HEK293 (cell line): ENCODE results near the gene CD81.
A peak's percentile ranks its signal among the peaks of the same experiment; 100 is the strongest.

Experiments
- CTCF ChIA-PET: fragments of 350-600 bp; formaldehyde crosslinking; extraction: SDS; loops from one replicate; lab custom pipeline; 2021; ENCODE audit warnings: antibody characterized with exemption; lab: Yijun Ruan, JAX
- POLR2A ChIA-PET: fragments of 300-600 bp; formaldehyde crosslinking; extraction: SDS; loops from one replicate; lab custom pipeline; 2020; ENCODE audit warnings: antibody characterized with exemption, inconsistent platforms; lab: Yijun Ruan, JAX
- H3K27ac ChIP-seq: fragments of 200-500 bp; sonication (Bioruptor generic); 2 replicates; pipeline ENCODE4 v1.5.1; 2014; ENCODE audit warnings: low read depth, low read length, control low read depth, inconsistent platforms; ENCODE audit errors: extremely low read depth
- H3K36me3 ChIP-seq, 2 experiments: fragments of 200-500 bp in 1 of 2; sonication (Bioruptor generic) in 1 of 2; 1 replicate in 1 of 2; 2 replicates in 1 of 2; pipeline ENCODE4 v1.5.1; 2014 to 2017; ENCODE audit warnings: inconsistent platforms in 2 of 2, low read length in 2 of 2; ENCODE audit not compliant: control insufficient read depth in 2 of 2, insufficient read depth in 1 of 2
- H3K4me1 ChIP-seq: fragments of 200-500 bp; sonication (Bioruptor generic); 2 replicates; pipeline ENCODE4 v1.5.1; 2014; ENCODE audit warnings: mild to moderate bottlenecking, low read length, inconsistent platforms; ENCODE audit not compliant: control insufficient read depth, insufficient read depth
- H3K4me3 ChIP-seq: 2 replicates; pipeline ENCODE4 v1.5.1; 2011; ENCODE audit warnings: low read depth, mild to moderate bottlenecking, control low read depth, low read length, moderate library complexity
- H3K9me3 ChIP-seq: fragments of 200-500 bp; sonication (Bioruptor generic); 2 replicates; pipeline ENCODE4 v1.5.1; 2014; ENCODE audit warnings: low read depth, low read length, inconsistent platforms; ENCODE audit not compliant: control insufficient read depth, insufficient read depth
- HOXC10 ChIP-seq: sonication (generic); formaldehyde crosslinking; IDR thresholded peaks from 2 replicates; pipeline ENCODE4 v1.8.1; 2023; ENCODE audit warnings: mild to moderate bottlenecking, missing genetic modification reagents
- SETDB1 ChIP-seq: IDR thresholded peaks from one replicate; pipeline ENCODE4 v1.6.1; 2017; ENCODE audit warnings: mild to moderate bottlenecking, low read length, moderate library complexity, mixed read lengths; ENCODE audit not compliant: insufficient read length
- ZNF140 ChIP-seq: fragments of 450-650 bp; formaldehyde crosslinking; IDR thresholded peaks from 2 replicates; pipeline ENCODE4 v1.5.1; 2016; ENCODE audit warnings: missing biosample characterization, missing genetic modification characterization
- ZNF433 ChIP-seq: fragments of 450-650 bp; formaldehyde crosslinking; IDR thresholded peaks from 2 replicates; pipeline ENCODE4 v1.5.1; 2016; ENCODE audit warnings: missing biosample characterization, missing genetic modification characterization, low read depth
- ZNF624 ChIP-seq: fragments of 450-650 bp; formaldehyde crosslinking; IDR thresholded peaks from 2 replicates; pipeline ENCODE4 v1.5.1; 2017; ENCODE audit warnings: missing biosample characterization, missing genetic modification characterization
- ZNF776 ChIP-seq: fragments of 450-650 bp; formaldehyde crosslinking; IDR thresholded peaks from 2 replicates; pipeline ENCODE4 v1.5.0; 2017; ENCODE audit warnings: missing biosample characterization, missing genetic modification characterization, borderline replicate concordance
- TF ChIP-seq, protein P1 (sequence below): fragments of 450-650 bp; formaldehyde crosslinking; optimal IDR thresholded peaks from 2 replicates; pipeline ENCODE3; 2016; ENCODE audit warnings: missing biosample characterization, mild to moderate bottlenecking, missing genetic modification characterization
- TF ChIP-seq, protein P2 (sequence below): fragments of 450-650 bp; IDR thresholded peaks from 2 replicates; pipeline ENCODE4 v1.5.1; 2018; ENCODE audit warnings: missing biosample characterization, missing genetic modification characterization
- TF ChIP-seq, protein P3 (sequence below): fragments of 450-650 bp; formaldehyde crosslinking; IDR thresholded peaks from 2 replicates; pipeline ENCODE4 v1.5.1; 2017; ENCODE audit warnings: missing biosample characterization, missing genetic modification characterization

The CD81 gene

DNA sequence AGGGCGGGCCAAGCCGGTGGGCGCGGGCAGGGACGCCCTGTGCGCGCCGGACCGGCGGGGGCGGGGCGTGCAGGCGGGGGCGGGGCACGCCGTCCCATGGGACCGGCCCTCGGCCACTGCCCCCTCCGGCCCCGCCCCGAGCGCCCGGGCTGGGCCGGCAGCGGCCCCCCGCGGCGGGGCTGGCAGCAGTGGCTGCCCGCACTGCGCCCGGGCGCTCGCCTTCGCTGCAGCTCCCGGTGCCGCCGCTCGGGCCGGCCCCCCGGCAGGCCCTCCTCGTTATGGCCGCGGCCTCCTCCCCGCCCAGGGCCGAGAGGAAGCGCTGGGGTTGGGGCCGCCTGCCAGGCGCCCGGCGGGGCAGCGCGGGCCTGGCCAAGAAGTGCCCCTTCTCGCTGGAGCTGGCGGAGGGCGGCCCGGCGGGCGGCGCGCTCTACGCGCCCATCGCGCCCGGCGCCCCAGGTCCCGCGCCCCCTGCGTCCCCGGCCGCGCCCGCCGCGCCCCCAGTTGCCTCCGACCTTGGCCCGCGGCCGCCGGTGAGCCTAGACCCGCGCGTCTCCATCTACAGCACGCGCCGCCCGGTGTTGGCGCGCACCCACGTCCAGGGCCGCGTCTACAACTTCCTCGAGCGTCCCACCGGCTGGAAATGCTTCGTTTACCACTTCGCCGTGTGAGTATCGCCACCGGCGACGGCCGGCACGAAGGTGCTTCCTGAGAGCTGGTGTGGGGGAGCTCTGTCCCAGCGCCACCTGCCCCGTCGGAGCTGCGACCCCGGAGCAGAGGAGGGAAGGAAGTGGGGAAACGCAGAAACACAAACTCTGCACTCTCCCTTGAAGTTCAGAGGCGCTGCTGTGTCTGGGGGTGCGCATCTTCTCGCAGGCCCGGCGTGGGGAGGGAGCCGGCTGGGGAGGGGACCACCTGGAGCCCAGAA lies 68.0 kb downstream of the CD81 start, which contains the start of gene KCNQ1:
Gene KCNQ1 (plus strand): TSS at position 188 of the 925 bp plus-strand sequence. CDS start 91 bp downstream, at position 279.
- ChIA-PET POLR2A (interaction anchor here (0.5 to 1.5 kb wide), 2 partner anchors 67 to 475 kb away, joined by 4 to 9 read pairs; no protein-coding TSS in a partner anchor), CTCF (no interaction called here)
- no peak within 1 kb of the TSS; the same call in 1 of the 2 replicates for H3K27ac ChIP-seq
- no peak for TF ChIP-seq ZNF140
- 0 out of 2 replicates have a peak, but pooled peaks have one; percentile 60 for TF ChIP-seq HOXC10 (CRISPR knock-in tag)
- TF ChIP-seq, protein P1, sequence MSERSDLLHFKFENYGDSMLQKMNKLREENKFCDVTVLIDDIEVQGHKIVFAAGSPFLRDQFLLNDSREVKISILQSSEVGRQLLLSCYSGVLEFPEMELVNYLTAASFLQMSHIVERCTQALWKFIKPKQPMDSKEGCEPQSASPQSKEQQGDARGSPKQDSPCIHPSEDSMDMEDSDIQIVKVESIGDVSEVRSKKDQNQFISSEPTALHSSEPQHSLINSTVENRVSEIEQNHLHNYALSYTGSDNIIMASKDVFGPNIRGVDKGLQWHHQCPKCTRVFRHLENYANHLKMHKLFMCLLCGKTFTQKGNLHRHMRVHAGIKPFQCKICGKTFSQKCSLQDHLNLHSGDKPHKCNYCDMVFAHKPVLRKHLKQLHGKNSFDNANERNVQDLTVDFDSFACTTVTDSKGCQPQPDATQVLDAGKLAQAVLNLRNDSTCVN (tag by site-specific recombination), result peak; percentile 39
- no peak for TF ChIP-seq ZNF776 (tag by site-specific recombination)
- H3K36me3 ChIP-seq, result no peaks in the 10 kb centered on the region
- no peaks in the 10 kb centered on the region for H3K4me1 ChIP-seq
- H3K9me3 ChIP-seq, result no peaks in the 10 kb centered on the region
- H3K4me3 ChIP-seq, result peak within 1 kb of the TSS; percentile 40

DNA sequence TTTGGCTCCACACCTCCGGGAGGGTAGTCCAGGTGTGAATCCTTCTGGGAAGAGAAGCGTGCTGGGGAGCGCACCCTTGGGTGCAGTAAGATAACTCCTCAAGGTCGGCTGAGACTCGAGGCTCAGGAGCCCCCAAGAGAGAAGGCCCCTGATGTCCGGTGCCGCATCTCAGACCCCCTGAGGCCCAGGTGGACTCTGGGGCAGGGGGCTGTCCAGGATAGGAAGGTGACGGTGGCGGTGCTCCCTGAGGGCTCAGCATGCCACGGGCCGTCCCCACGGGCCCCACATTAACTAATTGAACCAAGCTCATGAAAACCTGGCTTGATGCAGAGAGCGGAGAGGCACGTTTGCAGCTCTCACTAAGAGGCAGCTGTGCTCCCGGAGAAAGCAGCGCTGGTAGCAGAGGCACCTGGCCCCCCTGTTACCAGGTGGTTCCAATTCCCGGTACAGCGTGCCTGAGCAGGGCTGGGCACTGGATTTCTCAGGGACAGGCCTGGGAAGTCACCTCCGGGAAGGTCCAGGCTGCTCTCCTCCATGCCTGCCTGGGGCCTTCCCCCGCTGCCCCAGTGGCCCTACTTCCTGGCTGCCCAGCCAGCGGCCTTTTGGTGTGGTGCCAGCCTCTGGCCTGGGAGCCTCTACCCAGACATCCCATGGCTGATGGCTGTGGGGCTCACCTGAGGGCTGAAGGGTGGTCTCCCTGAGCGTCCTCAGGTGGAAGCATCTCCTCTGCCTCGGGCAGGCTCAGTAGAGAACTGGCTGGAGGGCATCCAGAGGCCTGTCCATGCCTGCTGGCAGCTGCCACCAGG lies 68.8 kb downstream of the CD81 start:
- Histone ChIP-seq H3K9me3 (no peaks in the 10 kb centered on the region), H3K4me3 (no peak overlapping the region), H3K27ac (no peak overlapping the region), H3K36me3 (no peaks in the 10 kb centered on the region), H3K4me1 (no peaks in the 10 kb centered on the region)
- POLR2A ChIA-PET, result interaction anchor here (0.5 to 1.5 kb wide), 2 partner anchors 68 to 474 kb away, joined by 4 to 9 read pairs; no protein-coding TSS in a partner anchor
- no peak for TF ChIP-seq ZNF624 (tag by site-specific recombination)
- no peak for TF ChIP-seq SETDB1
- TF ChIP-seq ZNF433 (tag by site-specific recombination), result no peak
- CTCF ChIA-PET, result interaction anchor here (0.6 kb wide), 2 partner anchors 172 to 564 kb away, joined by 3 read pairs; no protein-coding TSS in a partner anchor

DNA sequence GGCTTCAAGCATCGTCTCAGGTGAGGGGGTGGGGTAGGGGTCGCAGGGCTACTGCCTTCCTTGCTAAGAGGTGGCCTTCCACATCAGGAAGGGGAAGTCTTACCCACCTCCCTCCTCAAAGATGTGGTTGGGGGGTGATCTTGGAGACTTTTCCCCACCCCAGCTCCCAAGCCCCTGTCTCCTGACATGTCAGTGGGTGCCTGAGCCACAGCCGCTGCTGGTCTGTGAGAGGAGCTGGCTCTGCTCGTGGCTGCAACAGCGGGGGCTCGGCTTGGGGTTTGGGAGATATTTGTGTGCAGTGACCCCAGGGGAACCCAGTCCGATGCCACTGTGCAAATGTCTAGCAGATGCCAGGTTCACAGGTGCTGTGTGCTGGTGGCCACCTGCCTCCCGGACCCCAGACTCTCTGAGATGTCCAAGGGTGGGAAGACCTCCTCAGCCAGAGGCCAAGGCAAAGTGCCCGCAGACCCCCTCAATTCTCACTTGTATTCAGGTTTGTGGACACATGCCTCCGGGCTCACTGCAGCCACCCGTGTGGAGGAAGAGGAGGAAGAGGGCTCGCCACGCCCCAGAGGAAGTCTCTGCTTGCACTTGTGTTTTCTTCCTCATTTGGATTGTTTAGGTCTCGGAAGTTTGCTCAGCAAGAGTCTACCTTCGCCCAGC lies 69.6 kb downstream of the CD81 start:
- Histone ChIP-seq H3K4me3 (no peak overlapping the region), H3K4me1 (no peaks in the 10 kb centered on the region), H3K9me3 (no peaks in the 10 kb centered on the region), H3K27ac (no peak overlapping the region)
- CTCF ChIA-PET, result interaction anchor here (0.6 kb wide), 1 partner anchor 565 kb away, joined by 3 read pairs; no protein-coding TSS in a partner anchor
- POLR2A ChIA-PET, result no interaction called here
- TF ChIP-seq, protein P2, sequence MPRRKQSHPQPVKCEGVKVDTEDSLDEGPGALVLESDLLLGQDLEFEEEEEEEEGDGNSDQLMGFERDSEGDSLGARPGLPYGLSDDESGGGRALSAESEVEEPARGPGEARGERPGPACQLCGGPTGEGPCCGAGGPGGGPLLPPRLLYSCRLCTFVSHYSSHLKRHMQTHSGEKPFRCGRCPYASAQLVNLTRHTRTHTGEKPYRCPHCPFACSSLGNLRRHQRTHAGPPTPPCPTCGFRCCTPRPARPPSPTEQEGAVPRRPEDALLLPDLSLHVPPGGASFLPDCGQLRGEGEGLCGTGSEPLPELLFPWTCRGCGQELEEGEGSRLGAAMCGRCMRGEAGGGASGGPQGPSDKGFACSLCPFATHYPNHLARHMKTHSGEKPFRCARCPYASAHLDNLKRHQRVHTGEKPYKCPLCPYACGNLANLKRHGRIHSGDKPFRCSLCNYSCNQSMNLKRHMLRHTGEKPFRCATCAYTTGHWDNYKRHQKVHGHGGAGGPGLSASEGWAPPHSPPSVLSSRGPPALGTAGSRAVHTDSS (tag by site-specific recombination), result 0 out of 2 replicates have a peak, but pooled peaks have one; percentile 14
- TF ChIP-seq, protein P3, sequence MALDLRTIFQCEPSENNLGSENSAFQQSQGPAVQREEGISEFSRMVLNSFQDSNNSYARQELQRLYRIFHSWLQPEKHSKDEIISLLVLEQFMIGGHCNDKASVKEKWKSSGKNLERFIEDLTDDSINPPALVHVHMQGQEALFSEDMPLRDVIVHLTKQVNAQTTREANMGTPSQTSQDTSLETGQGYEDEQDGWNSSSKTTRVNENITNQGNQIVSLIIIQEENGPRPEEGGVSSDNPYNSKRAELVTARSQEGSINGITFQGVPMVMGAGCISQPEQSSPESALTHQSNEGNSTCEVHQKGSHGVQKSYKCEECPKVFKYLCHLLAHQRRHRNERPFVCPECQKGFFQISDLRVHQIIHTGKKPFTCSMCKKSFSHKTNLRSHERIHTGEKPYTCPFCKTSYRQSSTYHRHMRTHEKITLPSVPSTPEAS, result no peak
- TF ChIP-seq, all 188 proteins: peak for 1
- H3K36me3 ChIP-seq, result no peaks in the 10 kb centered on the region
